ENCODE results near the gene STMN3. TPM values are rescaled to one million over a fixed set of nuclear protein-coding genes. Genes with fewer than 3 reads are reported as not detected.

STMN3 gene
- total and polyA plus RNA-seq, 4 donors, result 0.42 to 2.9 (median 0.91) TPM

DNA sequence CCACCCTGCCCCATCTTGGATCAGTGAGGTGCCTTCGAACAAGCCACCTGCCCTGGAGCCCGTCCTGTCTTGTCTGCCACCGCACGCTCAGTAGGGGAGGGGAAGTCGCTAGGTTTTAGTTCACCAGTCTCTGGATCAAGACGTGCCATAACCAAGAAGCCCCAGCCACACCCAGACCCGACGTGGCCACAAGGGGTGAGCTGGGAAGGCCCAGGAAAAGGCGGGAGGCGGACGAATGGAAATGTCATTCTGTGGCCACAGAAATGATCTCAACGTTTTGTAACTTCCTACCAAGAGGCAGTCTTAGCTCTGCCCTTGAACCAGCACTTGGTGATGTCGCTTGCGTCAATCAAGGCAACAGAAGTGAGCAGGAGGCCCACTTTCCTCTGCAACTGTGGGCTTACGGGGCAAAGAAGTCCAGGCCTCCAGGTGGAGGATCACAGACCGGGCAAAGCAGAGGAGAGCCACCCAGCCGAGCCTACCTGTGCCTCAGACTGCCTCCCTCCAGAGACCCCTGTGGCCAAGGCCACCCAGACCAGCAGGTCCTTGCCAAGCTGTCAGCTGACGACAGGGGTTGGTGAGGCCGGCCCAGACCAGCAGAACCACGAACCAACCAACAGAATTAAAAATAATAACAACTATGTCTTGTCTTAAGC is 40.8 kb downstream of the STMN3 start (continued):
- TF ChIP-seq, protein P1, sequence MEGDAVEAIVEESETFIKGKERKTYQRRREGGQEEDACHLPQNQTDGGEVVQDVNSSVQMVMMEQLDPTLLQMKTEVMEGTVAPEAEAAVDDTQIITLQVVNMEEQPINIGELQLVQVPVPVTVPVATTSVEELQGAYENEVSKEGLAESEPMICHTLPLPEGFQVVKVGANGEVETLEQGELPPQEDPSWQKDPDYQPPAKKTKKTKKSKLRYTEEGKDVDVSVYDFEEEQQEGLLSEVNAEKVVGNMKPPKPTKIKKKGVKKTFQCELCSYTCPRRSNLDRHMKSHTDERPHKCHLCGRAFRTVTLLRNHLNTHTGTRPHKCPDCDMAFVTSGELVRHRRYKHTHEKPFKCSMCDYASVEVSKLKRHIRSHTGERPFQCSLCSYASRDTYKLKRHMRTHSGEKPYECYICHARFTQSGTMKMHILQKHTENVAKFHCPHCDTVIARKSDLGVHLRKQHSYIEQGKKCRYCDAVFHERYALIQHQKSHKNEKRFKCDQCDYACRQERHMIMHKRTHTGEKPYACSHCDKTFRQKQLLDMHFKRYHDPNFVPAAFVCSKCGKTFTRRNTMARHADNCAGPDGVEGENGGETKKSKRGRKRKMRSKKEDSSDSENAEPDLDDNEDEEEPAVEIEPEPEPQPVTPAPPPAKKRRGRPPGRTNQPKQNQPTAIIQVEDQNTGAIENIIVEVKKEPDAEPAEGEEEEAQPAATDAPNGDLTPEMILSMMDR (IDR thresholded peaks at IDR 0.05; ENCODE audit: low read depth, low read length, missing input control), result no peak
- no peak for TF ChIP-seq GABPA (IDR thresholded peaks at IDR 0.05 in 1 of 2, conservative IDR thresholded peaks at IDR 0.05 in 1 of 2)

DNA sequence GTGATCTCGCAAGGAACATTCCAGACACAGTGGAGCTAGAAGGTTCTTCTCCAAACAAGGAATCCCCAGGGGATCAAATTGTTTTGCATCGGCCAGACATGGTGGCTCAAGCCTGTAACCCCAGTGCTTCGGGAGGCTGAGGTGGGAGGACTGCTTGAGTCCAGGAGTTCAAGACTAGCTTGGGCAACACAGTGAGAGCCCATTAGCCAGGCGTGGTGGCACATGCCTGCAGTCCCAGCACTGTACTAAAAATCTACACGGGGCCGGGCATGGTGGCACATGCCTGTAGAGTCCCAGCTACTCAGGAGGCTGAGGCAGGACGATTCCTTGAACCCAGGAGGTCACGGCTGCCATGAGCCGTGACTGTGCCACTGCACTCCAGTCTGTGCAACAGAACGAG is 41.6 kb downstream of the STMN3 start:
- TF ChIP-seq, protein P1 (IDR thresholded peaks at IDR 0.05; ENCODE audit: low read depth, low read length, missing input control), result no peak
- TF ChIP-seq, protein P2, sequence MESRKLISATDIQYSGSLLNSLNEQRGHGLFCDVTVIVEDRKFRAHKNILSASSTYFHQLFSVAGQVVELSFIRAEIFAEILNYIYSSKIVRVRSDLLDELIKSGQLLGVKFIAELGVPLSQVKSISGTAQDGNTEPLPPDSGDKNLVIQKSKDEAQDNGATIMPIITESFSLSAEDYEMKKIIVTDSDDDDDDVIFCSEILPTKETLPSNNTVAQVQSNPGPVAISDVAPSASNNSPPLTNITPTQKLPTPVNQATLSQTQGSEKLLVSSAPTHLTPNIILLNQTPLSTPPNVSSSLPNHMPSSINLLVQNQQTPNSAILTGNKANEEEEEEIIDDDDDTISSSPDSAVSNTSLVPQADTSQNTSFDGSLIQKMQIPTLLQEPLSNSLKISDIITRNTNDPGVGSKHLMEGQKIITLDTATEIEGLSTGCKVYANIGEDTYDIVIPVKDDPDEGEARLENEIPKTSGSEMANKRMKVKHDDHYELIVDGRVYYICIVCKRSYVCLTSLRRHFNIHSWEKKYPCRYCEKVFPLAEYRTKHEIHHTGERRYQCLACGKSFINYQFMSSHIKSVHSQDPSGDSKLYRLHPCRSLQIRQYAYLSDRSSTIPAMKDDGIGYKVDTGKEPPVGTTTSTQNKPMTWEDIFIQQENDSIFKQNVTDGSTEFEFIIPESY (IDR thresholded peaks at IDR 0.05), result no peak
- no peak overlapping the region for H3K9ac ChIP-seq (ENCODE audit: low read depth in 1 of 2, low read length in 2 of 2)
- no peaks in the 10 kb centered on the region for H3K4me1 ChIP-seq (ENCODE audit: control insufficient read depth in 4 of 4, insufficient read depth in 4 of 4, low read length in 3 of 4)
- no peak for DNase-seq (ENCODE audit: low spot score)
- H3K4me3 ChIP-seq (ENCODE audit: low read depth in 1 of 3, low read length in 3 of 3), result no peak overlapping the region
- H3K27ac ChIP-seq (ENCODE audit: low read depth in 1 of 2, low read length in 2 of 2), result no peak overlapping the region
- peaks cover 0 to 1% (median under 1%) of the 10 kb centered on the region in 4 donors for H3K36me3 ChIP-seq (ENCODE audit: control insufficient read depth in 4 of 4, insufficient read depth in 3 of 4, low read depth in 1 of 4, low read length in 3 of 4)
- no peaks in the 10 kb centered on the region for H3K27me3 ChIP-seq (ENCODE audit: control insufficient read depth in 4 of 4, insufficient read depth in 4 of 4, low read length in 3 of 4)
- H3K9me3 ChIP-seq (ENCODE audit: control insufficient read depth in 4 of 4, low read length in 3 of 4), result no peaks in the 10 kb centered on the region
- 96% methylated on average over 10 of the region's 10 CpGs for WGBS

DNA sequence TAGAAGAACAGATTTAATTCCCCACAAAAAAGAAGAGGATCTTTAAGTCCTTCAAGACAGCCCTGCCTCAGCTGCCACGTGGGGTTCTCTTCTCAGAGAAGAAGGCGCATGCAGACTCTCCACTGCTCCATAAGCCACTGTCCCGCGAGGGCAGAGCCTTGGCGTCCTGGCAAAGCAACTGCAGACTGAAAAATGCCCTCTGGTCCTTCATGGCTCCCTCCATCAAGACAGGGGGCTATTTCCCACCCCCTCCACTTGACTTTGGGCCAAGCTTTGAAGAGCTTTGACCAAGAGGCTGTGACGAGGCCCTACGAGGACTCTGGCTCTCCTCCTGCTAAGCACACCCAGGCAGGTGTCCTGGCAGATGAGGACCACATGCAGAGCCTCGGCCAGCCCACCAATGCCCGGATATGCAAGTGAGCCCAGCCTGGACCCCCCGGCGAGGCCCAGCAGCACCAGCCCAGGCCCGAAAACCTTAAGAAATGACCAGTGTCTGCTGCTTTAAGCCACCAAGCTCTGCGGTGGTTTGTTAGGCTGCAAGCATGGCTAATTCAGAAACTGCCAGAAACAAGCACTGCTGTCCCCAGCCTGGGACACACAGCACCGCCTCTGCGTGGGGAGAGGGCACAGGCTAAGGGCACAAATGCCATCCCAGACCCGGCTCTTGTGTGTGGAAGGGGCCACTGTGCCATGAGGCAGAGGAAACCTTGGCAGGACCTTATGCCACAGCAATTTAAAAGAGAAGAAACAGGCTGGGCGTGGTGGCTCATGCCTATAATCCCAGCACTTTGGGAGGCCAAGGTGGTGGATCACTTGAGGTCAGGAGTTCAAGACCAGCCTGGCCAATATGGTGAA is 42.4 kb downstream of the STMN3 start:
- no peak overlapping the region for H3K9ac ChIP-seq (ENCODE audit: low read depth in 1 of 2, low read length in 2 of 2)
- no peak for DNase-seq (ENCODE audit: low spot score)
- no peaks in the 10 kb centered on the region for H3K27me3 ChIP-seq (ENCODE audit: control insufficient read depth in 4 of 4, insufficient read depth in 4 of 4, low read length in 3 of 4)
- no peak for TF ChIP-seq RAD21 (IDR thresholded peaks at IDR 0.05)
- TF ChIP-seq NR2F2 (IDR thresholded peaks at IDR 0.05), result no peak
- TF ChIP-seq, protein P2 (IDR thresholded peaks at IDR 0.05), result no peak
- no peak for TF ChIP-seq FOXA2 (IDR thresholded peaks at IDR 0.05)
- TF ChIP-seq, protein P1 (IDR thresholded peaks at IDR 0.05; ENCODE audit: low read depth, low read length, missing input control), result no peak
- TF ChIP-seq FOXA1 (IDR thresholded peaks at IDR 0.05), result no peak
- TF ChIP-seq, protein P3, sequence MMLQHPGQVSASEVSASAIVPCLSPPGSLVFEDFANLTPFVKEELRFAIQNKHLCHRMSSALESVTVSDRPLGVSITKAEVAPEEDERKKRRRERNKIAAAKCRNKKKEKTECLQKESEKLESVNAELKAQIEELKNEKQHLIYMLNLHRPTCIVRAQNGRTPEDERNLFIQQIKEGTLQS (IDR thresholded peaks at IDR 0.05), result no peak
- 94% methylated on average over 17 of the region's 17 CpGs for WGBS
- no peaks in the 10 kb centered on the region for H3K9me3 ChIP-seq (ENCODE audit: control insufficient read depth in 4 of 4, low read length in 3 of 4)
- no peaks in the 10 kb centered on the region for H3K36me3 ChIP-seq (ENCODE audit: control insufficient read depth in 4 of 4, insufficient read depth in 3 of 4, low read depth in 1 of 4, low read length in 3 of 4)
- no peak overlapping the region for H3K4me3 ChIP-seq (ENCODE audit: low read depth in 1 of 3, low read length in 3 of 3)
- H3K4me1 ChIP-seq (ENCODE audit: control insufficient read depth in 4 of 4, insufficient read depth in 4 of 4, low read length in 3 of 4), result no peaks in the 10 kb centered on the region
- H3K27ac ChIP-seq (ENCODE audit: low read depth in 1 of 2, low read length in 2 of 2), result no peak overlapping the region
